NCI-H1105 (cell line): ENCODE data around the gene DHRS12.

Source experiments
- DNase-seq: peaks from one replicate; lab custom pipeline; 2025; lab: John Stamatoyannopoulos, UW

Gene DHRS12

DNA sequence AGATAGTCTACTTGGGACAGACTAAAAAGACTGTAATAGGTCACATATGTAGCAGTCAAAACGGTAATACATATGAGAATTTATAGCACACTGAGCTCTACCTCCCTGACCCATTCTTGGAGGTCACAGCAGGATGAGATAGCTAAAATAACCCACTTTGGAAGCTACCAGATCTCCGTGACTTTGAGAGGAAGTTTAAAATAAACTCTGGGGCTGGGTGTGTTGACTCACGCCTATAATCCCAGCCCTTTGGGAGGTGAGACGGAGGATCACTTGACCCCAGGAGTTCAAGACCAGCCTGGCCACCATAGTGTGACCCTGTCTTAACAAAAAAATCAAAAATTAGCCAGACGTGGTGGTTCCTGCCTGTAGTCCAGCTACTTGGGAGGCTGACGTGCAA lies 45.3 kb downstream of the DHRS12 start:
- no peak for DNase-seq

DNA sequence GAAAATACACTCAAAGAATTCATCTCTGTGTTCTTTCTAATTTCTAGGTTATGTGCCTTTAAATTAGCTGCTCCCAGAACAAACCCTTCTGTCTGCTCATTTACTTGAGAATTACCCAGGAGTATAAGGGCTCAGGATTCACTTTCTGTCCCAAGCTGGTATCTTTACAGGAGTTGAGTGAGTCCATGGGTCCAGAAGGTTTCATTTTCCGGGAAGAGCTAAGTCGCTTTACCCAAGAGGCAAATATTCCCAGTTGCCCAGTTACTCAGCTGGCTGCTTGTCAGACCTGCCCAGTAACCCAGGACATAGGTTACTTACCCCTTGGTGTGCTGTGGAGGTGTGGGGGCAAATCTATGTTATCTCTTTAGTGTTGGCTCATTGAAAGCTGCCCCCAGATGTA lies 47.3 kb downstream of the DHRS12 start:
- no peak for DNase-seq

DNA sequence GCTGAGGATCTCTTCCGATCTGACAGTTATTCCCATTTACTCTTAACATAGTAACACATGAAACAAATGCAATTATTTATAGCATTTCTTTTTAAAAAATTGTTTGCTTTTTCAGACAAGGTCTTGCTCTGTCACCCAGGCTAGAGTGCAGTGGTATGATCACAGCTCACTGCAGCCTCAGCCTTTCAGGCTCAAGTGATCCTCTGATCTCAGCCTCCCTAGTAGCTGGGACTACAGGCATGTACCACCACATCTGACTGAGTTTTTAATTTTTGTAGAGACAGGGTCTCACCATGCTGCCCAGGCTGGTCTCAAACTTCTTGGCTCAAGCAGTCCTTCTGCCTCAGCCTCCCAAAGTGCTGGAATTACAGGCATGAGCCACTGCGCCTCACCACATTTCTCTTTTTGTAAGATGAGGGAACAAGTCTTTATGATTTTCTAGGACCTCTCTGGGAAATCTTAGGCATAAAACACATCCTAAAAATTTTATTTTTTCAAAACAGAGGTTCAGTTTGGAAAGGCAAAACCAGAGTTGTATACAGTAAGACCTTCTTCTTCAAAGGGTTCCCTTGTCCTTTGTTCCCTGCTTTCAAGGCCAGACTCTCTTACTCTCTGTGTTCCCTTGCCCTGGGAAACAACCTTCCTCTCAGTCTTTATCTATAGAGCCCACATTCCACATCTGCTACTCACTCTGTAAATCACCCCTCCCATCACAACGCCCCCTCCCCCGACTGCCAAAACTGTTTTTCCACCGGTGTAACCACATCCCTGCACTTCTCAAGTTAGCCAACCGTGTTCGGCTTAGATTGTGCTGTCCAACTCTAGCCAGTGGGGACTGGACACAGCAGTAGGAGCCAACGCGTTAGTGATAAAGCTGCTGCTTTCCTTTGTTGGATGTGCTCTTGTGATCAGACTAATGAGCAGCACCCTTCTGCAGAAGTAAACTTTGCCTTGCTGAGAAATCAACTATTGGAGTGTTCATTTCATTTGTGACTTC lies 56.2 kb downstream of the DHRS12 start:
- DNase-seq = no peak

DNA sequence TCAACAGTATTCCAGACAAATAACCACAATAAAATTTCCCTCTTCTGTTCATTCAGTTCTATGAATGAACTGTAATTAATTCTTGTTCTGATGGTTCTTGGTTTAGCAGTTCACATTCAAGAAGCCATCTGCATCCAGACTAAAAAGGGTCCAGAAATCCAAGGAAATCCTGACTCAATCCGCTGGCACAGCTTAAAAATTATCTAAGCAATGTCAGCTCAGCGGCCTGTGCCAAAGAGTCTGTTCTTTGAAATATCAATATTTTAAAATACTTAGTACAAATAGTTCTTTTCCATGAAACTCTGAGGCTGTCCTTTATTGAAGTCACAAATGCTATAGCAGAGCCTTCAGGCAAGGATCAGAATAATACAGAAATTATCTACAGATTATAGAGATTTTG lies 57.2 kb downstream of the DHRS12 start:
- DNase-seq = no peak

DNA sequence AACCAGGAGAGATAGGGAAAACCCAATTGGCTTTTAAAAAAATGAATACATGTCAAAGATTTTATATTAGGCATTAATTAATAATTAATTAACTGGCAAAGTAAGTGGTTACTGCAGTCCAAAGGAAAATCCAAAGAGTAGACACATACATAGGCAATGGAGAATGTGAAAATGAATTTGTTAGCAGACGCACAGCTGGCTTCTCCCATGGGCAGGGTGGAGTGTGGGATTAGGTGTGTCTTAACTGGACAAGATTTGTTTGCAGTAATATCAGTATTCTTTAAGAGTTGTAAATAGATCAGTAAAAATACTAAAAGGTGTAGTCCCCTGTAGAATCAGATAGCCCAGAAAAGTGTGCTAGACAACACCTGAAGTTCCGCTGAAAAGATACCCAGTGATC lies 58.7 kb downstream of the DHRS12 start:
- no peak for DNase-seq

DNA sequence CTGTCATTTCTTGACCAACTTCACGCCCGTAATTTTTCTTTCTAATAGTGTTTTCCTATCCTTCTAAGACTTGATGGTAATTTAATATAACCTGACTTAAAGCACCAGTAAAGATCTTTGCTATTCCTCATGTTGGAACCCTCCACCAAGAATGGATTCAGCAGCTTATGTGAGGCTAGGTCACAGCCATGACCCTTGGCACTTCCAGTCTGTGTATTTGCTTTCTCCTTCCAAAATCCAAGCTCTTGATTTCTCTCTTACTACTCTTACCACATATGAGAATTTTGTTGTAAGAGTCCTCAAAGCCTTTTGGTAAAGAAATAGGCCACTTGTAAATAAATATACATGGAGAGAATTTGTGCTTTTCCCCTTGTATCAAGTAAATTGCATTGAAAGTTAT lies 61.4 kb downstream of the DHRS12 start:
- DNase-seq = no peak

DNA sequence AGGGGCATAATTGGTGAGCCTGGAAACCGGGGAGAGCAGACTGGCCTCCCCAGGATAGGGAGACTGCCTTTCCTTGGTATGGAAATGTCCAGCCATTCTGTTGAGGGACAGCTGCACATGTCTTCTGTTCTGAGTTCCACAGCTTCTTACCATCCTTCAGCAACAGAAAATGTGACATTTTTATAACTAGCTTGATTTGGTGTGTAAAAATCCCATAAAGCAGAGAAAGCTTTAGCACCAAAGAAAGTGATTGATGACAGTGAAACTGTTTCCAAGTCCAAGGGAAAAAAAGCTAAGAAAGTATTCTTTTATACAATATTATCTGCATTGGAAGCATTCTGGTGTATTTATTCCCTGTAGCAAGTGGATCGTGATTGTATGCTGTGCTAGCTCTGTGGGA lies 61.9 kb downstream of the DHRS12 start:
- DNase-seq = no peak

DNA sequence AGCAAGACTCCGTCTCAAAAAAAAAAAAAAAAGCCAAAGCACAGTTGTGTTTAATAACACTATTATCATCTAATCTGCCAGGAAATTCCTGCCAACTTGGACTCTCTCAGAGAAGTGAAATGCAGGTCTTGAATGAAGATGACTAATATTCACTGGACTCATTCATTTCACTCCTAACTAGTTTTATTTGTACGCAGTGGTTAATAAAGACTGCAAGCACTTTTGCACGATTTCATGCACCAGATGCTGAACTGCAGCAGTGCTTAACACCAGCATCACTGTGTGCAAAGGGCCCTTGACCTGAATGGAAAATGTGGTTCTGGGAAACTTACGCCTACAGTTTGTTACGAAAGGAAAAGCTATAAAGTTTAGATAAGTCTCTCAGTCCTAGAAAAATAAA lies 63.3 kb downstream of the DHRS12 start:
- DNase-seq = no peak

DNA sequence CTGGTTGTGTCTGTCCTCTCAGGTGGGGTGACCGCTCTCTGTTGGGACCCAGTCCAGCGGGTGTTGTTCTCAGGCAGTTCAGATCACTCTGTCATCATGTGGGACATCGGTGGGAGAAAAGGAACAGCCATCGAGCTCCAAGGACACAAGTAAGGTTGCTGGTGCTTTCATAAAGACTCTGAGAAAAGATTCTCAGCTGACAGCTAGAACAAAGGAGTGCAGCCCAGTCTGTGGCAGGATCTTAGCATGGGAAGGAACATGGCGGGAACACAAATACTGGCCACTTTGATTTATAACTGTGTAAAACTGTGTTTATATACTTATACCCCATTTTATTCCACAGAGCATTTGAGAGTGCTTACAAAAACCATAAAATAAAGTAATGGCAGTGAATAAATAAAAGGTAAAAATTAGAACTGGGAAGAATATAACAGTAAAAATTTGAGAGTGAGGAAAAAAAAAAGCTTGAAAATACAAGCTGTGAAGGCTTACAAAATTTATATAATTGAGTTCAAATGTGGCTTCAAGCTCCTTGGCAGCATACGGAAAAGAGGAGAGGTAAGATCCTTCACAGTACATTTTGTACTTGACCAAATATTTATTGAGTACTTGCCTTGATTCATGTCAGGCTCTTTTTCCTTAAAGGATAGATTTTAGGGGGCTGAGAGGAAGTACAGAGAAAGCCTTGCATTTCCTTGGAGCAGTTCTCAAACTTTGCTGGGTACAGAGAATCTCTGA lies 64.8 kb downstream of the DHRS12 start:
- DNase-seq = no peak

DNA sequence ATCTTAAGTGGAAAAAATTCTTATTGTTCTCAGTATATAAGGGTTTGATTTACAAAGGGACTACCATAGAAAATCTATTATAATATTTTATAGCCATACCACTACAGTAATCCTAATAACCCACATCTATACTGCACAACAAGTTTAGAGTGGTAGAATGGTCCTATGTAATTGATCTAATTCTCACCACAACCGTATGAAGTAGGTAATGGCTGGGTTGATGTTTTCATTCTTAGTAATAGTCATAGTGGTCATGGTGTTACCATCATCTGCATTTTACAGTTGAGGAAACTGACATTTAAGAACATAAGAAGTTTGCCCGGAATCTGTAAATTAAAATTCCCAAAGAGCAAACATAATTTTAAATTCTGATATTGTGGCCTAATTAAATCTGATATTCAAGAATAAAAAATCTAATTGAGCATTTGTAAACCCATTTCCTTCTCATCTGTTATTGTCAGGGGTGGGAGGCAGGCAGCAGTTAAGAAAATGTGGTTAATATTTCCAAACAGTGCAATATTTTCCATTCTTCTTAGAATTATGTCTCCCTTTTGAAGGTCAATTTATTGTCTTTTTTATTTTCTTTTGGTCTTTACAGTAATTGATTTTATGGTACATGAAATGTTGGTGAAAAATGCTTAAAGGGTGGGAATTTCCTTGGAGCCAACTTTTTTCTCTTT lies 65.6 kb downstream of the DHRS12 start:
- DNase-seq = no peak

DNA sequence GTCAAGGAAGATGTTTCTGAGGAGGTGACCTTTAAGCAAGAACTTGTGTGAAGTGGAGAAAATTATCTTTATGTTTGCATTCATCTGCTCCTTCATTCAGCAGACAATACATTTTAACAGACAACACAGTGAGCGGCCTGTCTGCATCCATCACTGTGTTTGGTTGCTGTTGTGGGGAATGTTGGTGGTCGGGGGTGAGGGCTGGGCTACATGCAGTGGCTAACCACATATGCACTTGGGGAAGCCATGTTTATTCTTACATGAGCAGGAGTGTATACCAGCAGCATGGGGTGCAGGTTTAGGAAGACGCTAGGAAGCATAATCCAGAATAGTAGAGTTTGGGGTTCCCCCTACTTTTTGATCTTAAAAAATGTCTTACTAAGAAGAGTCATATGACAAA lies 66.4 kb downstream of the DHRS12 start:
- DNase-seq = no peak

DNA sequence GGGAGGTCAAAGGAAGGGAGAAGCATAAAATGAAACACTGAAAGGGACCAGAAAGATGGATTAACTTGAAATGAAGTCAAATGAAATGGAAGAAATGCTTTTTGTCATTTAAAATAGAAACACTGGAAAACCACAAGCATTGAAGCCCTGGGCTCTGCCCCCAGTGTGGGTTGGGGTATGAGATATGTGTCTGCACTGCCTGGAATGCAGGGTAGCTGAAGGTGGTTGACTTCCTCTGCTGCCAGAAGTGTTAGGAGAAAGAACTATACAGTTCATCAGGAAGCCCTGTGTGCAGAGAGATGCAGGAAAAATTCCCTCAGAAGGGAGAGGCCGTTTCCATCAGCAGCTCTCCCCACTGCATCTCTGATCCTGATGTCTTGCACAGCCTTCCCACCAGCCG lies 69.2 kb downstream of the DHRS12 start:
- DNase-seq = no peak

DNA sequence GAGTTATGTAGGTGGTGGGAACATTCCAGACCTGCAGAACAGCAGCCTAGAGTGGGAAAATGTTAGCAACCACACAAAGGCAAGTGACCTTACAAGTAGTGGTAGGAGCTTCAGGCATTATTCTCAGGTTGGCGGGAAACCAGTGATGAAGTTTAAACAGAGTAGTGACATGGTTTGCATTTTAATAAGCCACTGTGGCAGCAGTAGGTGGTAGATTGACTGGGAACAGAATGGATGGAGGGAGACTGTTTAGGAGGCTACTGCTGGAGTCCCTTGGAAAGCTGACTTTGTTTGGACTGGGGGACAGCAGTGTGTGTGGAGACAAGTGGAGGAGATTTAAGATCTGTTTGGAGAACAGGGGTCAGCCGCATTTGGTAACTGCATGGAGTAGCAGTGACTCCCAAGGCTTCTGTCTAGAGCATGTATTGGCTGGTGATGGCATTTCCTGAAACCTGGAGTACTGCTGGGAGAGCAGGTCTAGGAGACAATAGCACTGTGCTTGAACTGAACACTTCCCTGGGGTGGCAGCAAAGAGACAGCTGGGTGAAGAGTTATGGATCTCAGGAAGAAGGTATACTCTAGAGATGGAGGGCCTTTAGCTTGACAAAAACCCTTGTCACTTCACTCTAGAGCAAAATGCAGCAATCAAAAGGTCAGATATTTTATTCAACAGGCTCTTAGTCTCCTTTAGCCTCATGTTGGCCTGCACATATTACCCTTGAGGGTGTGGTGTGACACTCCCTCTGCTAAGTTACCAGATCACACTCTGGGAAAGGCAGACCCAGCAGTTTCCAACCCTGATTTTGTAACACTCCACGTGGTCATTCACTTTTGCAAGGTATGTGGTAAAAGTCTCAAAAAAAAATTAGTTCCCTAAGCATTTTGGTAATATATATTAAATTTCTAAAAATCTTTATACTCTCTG lies 70.3 kb downstream of the DHRS12 start:
- no peak for DNase-seq

DNA sequence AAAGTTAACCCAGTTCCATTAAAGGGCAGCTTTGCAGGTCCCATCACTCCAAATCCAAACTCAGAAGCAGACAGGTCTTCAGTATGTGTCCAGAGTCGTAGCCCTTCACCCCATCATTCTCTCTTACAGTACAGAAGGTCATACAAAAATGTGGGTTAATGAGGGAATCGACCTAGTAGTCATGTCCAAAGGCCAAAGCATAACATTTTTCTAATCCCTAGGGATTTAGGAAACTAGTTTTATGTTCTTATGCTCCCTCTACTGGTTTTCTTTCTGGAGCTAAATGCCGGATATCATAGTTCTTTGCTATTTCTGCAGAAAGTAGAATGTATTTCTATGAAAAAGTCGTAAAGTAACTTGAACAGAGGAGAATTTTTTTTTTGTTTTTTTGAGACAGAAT lies 72.2 kb downstream of the DHRS12 start:
- DNase-seq = no peak

DNA sequence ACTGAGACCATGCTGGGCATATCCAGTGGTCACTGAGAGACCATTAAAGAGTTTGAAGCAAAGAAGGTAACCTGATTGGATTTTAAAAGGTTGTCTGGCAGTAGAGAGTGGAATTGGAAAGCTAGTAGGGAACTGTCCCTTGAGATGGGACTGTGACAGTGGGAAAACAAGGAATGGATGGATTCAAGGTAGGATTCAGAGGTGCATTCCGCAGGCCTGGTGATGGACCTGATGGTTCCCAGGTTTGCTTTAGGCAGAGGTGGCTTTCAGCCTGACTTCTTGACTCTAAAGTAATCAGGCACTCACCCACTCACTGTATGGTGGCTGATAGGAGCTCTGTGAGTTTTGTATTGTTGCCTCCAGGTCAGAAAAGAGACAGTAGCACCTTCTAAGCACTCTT lies 73.0 kb downstream of the DHRS12 start:
- DNase-seq = no peak

DNA sequence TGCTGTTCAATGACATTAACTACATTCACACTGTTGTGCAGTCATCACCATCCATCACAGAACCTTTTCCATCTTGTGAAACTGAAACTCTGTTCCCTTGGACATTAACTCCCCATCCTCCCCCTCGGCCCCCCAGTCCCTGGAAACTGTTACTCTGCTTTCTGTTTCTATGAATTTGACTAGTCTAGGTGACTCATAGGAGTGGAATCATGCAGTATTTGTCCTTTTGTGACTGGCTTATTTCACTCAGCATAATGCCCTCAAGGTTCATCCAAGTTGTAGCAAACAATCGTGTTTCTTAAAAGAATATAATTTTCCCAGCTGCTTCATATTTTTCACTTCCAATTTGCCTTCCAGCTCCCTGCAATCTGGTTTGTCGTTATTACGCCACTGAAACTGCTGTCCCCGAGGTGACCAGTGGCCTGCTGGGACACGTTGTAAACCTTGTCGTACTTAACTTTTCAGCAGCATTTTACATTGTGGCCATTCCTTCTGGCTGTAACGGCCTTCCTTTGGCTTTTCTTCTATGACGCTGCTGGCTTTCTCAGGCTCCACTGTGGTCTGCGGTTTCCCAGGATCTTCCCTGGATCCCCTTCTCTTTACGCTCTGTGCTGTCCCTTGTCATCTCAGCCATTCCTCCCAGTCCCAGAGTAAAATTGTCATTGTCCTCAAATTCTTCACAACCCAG lies 74.0 kb downstream of the DHRS12 start:
- DNase-seq = no peak

DNA sequence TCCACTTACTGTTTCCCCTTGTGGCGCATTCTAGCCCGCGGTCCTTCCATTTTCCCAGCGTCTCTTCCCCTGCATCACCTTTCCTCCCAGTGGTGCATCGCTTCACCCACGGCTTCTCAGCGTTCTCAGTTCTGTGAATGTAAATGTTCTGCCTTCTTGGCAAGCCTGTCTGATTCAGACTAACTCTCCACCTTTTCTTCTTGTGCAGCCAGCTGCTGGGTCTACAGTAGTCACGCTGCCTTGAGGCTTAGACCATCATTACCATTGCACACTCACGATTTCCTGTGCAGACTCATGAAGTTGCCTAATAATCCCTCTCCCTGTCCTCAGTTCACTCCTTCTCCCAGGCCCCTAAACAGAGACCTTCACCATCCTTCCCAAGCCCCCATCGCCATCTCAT lies 75.0 kb downstream of the DHRS12 start:
- DNase-seq = no peak

DNA sequence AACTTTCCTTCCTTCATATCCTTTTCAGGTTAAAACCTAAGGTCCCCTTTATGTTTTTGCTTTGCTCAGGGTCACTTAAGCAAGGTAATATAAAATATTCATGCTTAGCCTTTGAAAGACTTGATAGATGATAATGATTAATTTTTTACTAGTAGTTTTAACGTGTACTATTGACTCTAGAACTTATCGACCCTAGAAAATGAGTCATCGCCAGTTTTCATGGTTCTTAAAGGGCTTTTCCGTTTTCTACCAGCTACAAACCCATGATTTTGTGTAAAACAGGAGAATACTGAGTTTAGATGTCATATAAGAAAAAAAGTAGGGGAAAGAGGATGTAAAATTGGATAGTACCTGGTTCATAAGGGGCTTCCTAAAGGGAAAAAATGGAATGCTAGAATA lies 75.7 kb downstream of the DHRS12 start:
- DNase-seq = no peak

DNA sequence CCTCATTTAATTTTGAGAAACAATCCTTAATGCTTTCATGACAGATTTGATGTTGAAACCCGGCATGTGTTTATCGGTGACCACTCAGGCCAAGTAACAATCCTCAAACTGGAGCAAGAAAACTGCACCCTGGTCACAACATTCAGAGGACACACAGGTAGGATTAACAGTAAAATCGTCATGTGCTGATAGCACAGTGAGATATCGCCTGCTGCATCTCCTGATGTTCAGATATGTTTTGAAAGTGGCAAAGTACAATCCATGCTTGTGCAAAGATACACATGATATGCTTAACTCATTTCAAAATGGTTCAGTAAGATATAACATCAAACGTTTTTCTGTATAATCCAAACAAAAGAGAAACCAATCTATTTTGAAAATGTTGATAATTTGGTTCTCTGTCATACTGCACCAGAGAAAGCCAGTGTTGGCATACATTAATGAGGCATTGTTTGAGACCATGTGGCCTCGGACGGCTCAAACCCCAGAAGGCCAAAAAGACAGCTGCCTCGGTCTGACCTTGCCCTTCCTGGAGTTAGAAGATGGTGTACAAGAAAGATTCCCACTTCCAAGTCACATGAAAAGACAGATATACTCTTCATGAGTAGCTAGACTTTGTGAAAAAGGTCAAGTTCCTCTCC lies 76.2 kb downstream of the DHRS12 start:
- DNase-seq = no peak

DNA sequence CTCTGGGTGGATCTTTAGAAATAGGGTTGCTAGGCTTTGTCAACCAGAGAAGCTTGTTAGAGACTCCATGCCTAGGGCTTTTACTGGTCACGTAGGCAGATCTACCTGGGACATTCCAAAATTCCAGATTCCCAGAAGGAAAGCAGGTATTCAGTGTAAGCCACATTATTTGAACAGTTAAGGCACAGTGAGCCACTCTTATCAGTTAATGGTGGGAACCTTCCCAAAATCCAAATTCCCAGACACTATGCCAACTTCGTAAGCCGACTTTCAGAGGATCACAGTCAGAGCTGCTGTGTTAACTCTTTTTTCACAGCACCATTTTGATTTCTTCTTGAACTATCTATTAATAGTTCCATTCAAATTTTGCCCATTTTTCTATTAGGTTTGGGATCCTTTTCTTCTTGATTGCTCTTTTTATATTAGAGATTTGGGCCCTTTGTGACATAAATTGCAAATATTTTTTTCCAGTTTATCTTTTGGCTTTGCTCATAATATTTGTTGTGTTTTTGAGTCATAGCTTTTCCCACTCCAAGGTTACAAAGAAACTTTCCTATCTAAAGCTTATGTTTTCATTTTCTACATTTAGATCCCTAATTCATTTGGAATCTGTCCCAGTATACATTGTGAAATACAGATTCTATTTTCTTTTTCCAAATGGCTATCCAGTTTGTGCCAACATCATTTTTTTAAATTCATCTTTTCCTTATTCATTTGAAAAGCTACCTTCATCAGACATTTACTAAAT lies 77.3 kb downstream of the DHRS12 start:
- no peak for DNase-seq
